B cell (primary cell): ENCODE data around the gene SYNE2. TPM values are rescaled to one million over a fixed set of nuclear protein-coding genes. Genes with fewer than 3 reads are reported as not detected.

Source experiments
- ATAC-seq: fragments of 200-7000 bp; cut with Tn5 transposase; one replicate; pipeline ENCODE4 v1.10.0; 2021; ENCODE audit warnings: low read depth, mild to moderate bottlenecking, moderate number of reproducible peaks, moderate library complexity
- CTCF ChIA-PET: fragments of 350-600 bp; sonication (Branson Sonifier 250); formaldehyde crosslinking; loops from one replicate; lab custom pipeline; 2021; ENCODE audit warnings: antibody characterized with exemption, inconsistent platforms; lab: Charles Lee
- POLR2A ChIA-PET: fragments of 350-600 bp; sonication (Branson Sonifier 250); formaldehyde crosslinking; loops from one replicate; lab custom pipeline; 2021; ENCODE audit warnings: antibody characterized with exemption; lab: Charles Lee
- DNase-seq: peaks from one replicate; pipeline ENCODE4 v3.0.0; 2013
- H2AFZ ChIP-seq: 2 replicates; pipeline ENCODE4 v1.6.1; 2012; ENCODE audit warnings: mild to moderate bottlenecking, low read depth, low read length; ENCODE audit not compliant: insufficient read depth, poor library complexity, severe bottlenecking
- H3K27ac ChIP-seq, 2 donors: 1 replicate in 1 of 2; 2 replicates in 1 of 2; pipeline ENCODE4 v1.5.1; 2012 to 2013; ENCODE audit warnings: low read length in 2 of 2, mild to moderate bottlenecking in 2 of 2, moderate library complexity in 1 of 2
- H3K27me3 ChIP-seq, 4 experiments: fragments of 200-600 bp in 1 of 4; sonication (generic) in 1 of 4; replicated peaks in 1 of 4; 1 replicate in 2 of 4; 2 replicates in 2 of 4; pipeline versions ENCODE4 v1.6.1 to v1.7.0; 2013 to 2016; ENCODE audit warnings: low read length in 3 of 4, mild to moderate bottlenecking in 2 of 4, mixed read lengths in 1 of 4, moderate library complexity in 1 of 4; ENCODE audit not compliant: insufficient read depth in 4 of 4, control insufficient read depth in 3 of 4; ENCODE audit errors: control extremely low read depth in 1 of 4
- H3K36me3 ChIP-seq, 2 experiments: replicated peaks in 1 of 2; 1 replicate in 1 of 2; 2 replicates in 1 of 2; pipeline versions ENCODE4 v1.6.1 to v1.7.1; 2013; ENCODE audit warnings: low read length in 1 of 2; ENCODE audit not compliant: insufficient read depth in 2 of 2, control insufficient read depth in 1 of 2; ENCODE audit errors: control extremely low read depth in 1 of 2, extremely low read depth in 1 of 2
- H3K4me1 ChIP-seq, 2 donors: fragments of 200-600 bp in 1 of 2; sonication (generic) in 1 of 2; 1 replicate in 1 of 2; 2 replicates in 1 of 2; pipeline versions ENCODE4 v1.5.1 to v1.6.1; 2013 to 2017; ENCODE audit warnings: low read length in 2 of 2; ENCODE audit not compliant: control insufficient read depth in 2 of 2, insufficient read depth in 2 of 2
- H3K4me2 ChIP-seq: replicated peaks from 2 replicates; pipeline ENCODE3; 2012; ENCODE audit warnings: mild to moderate bottlenecking, low read depth, low read length; ENCODE audit not compliant: poor library complexity, severe bottlenecking
- H3K4me3 ChIP-seq, 5 experiments: fragments of 200-600 bp in 1 of 5; sonication (generic) in 1 of 5; 1 replicate in 3 of 5; 2 replicates in 2 of 5; pipeline versions ENCODE4 v1.5.1 to v1.7.0; 2011 to 2016; ENCODE audit warnings: low read length in 4 of 5, mild to moderate bottlenecking in 4 of 5, low read depth in 2 of 5, control low read depth in 1 of 5, moderate library complexity in 1 of 5; ENCODE audit not compliant: insufficient read depth in 1 of 5; ENCODE audit errors: control extremely low read depth in 1 of 5, extremely low read depth in 1 of 5
- H3K79me2 ChIP-seq: fragments of 200-600 bp; sonication (generic); one replicate; pipeline ENCODE4 v1.6.0; 2016; ENCODE audit warnings: low read length; ENCODE audit not compliant: control insufficient read depth, insufficient read depth
- H3K9ac ChIP-seq: fragments of 200-600 bp; sonication (generic); 2 replicates; pipeline ENCODE4 v1.6.1; 2017; ENCODE audit warnings: mild to moderate bottlenecking, low read length, moderate library complexity
- H3K9me3 ChIP-seq, 3 donors: one replicate each; pipeline versions ENCODE4 v1.6.1 to v1.7.1; 2013; ENCODE audit warnings: low read length in 2 of 3; ENCODE audit not compliant: control insufficient read depth in 2 of 3, insufficient read depth in 1 of 3; ENCODE audit errors: control extremely low read depth in 1 of 3
- H4K20me1 ChIP-seq: 2 replicates; pipeline ENCODE4 v1.6.0; 2012; ENCODE audit warnings: mild to moderate bottlenecking, low read length; ENCODE audit not compliant: insufficient read depth, control insufficient read depth, poor library complexity, severe bottlenecking
- H3K27ac Mint-ChIP-seq: one replicate; pipeline ENCODE4 v1.8.0; 2021; ENCODE audit warnings: mixed read lengths
- H3K27me3 Mint-ChIP-seq: one replicate; pipeline ENCODE4 v1.8.0; 2021; ENCODE audit warnings: mixed read lengths
- H3K4me1 Mint-ChIP-seq: one replicate; pipeline ENCODE4 v1.8.0; 2021; ENCODE audit warnings: mixed read lengths
- H3K4me3 Mint-ChIP-seq: one replicate; pipeline ENCODE4 v1.8.0; 2021; ENCODE audit warnings: mixed read lengths
- H3K9me3 Mint-ChIP-seq: one replicate; pipeline ENCODE4 v1.8.0; 2022; ENCODE audit warnings: mixed read lengths; ENCODE audit not compliant: insufficient read depth
- EZH2 ChIP-seq: IDR thresholded peaks from 2 replicates; pipeline ENCODE4 v1.6.1; 2012; ENCODE audit warnings: borderline replicate concordance, low read depth, mild to moderate bottlenecking, moderate library complexity, low read length; ENCODE audit not compliant: insufficient read depth, poor library complexity, severe bottlenecking
- WGBS: methylation state at CpG from one replicate; pipeline ENCODE4 v1.1.5; 2013; ENCODE audit warnings: missing lambda C conversion rate; ENCODE audit not compliant: insufficient coverage; 5-methylcytosine and 5-hydroxymethylcytosine counted together
- intact Hi-C: fragments of 100-400 bp; cut with micrococcal nuclease; formaldehyde crosslinking; loops from one replicate; pipeline ENCODE4 v1.10.0; 2022
- polyA plus RNA-seq: library from polyadenylated mRNA; depleted of rRNA; stranded (reverse); fragments of >200 nt; gene quantifications from 2 replicates; pipeline ENCODE4 v1.2.3, GENCODE V29; 2012
- total RNA-seq, 2 donors: library from RNA; stranded (reverse); fragments of 120-200 nt in 1 of 2; gene quantifications; 1 replicate in 1 of 2; 2 replicates in 1 of 2; pipeline versions ENCODE4 v1.2.3 to v1.2.4, GENCODE V29; 2013 to 2022
- TF ChIP-seq, protein P1 (sequence below): fragments of 200-600 bp; IDR thresholded peaks from one replicate; pipeline ENCODE4 v1.8.0; 2022; ENCODE audit warnings: antibody characterized with exemption, mild to moderate bottlenecking

Gene SYNE2
- total and polyA plus RNA-seq, 2 donors (not counting 1 experiment from before 2014, with no cell fraction given) = 39.5 to 105 TPM

- Histone ChIP-seq H3K4me2 (no peak overlapping the region), H3K79me2 (no peaks in the 10 kb centered on the region), H3K9ac (no peak overlapping the region), H4K20me1 (no peaks in the 10 kb centered on the region), H3K9me3 (peaks cover 0 to 3% (median 0%) of the 10 kb centered on the region in 3 donors), H3K4me3 (no peak overlapping the region), H3K27me3 (no peaks in the 10 kb centered on the region), H3K36me3 (peaks cover 0 to 16% of the 10 kb centered on the region in 2 experiments), H2AFZ (no peak overlapping the region), H3K27ac (no peak overlapping the region), H3K4me1 (no peaks in the 10 kb centered on the region)
- Mint-ChIP-seq H3K4me1 (peaks cover 3% of the 10 kb centered on the region), H3K27ac (no peak overlapping the region), H3K9me3 (no peaks in the 10 kb centered on the region), H3K4me3 (no peak overlapping the region), H3K27me3 (no peaks in the 10 kb centered on the region)
- TF ChIP-seq, protein P1, sequence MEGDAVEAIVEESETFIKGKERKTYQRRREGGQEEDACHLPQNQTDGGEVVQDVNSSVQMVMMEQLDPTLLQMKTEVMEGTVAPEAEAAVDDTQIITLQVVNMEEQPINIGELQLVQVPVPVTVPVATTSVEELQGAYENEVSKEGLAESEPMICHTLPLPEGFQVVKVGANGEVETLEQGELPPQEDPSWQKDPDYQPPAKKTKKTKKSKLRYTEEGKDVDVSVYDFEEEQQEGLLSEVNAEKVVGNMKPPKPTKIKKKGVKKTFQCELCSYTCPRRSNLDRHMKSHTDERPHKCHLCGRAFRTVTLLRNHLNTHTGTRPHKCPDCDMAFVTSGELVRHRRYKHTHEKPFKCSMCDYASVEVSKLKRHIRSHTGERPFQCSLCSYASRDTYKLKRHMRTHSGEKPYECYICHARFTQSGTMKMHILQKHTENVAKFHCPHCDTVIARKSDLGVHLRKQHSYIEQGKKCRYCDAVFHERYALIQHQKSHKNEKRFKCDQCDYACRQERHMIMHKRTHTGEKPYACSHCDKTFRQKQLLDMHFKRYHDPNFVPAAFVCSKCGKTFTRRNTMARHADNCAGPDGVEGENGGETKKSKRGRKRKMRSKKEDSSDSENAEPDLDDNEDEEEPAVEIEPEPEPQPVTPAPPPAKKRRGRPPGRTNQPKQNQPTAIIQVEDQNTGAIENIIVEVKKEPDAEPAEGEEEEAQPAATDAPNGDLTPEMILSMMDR = no peak
- TF ChIP-seq EZH2 = no peak
- DNase-seq (no peak), ATAC-seq (no peak)
- intact Hi-C loops = no loop called here
- POLR2A ChIA-PET = no interaction called here
- 100% methylated on average over 1 of the region's 3 CpGs for WGBS
- CTCF ChIA-PET = interaction anchor here (1.3 kb wide), 1 partner anchor 48 kb away, joined by 3 read pairs; no protein-coding TSS in a partner anchor
These were observed 334.5 kb downstream of the SYNE2 start for GRCh38 chr14:64187331-64187730.

DNA sequence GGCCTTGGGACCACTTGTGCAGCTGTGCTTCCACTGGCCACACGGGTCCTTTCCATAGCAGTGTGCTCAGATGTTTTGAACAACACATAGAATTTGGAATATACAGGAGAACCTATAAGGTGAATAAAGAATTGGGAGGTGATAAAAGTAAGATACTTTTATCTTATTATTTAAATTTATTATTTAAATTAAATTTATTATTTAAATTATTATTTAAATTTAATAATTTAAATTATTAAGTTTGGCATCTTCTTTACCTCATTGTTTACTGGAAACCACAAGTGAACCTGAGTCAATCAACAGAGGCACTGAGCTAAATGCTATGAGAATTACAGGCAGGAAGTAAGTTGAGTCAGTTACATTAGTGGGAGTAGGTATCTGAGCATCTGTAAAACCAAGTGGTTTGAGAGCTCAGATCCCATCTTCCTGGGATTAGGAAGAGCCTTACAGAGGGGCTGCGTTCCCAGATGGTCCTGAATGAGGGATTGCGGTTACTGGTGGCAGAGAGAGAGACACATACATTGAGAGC is 338.2 kb downstream of the SYNE2 start:
- no peaks in the 10 kb centered on the region for H3K9me3 ChIP-seq
- 100% methylated on average over 2 of the region's 3 CpGs for WGBS
- peak overlapping the region; percentile 65 for H3K27ac Mint-ChIP-seq

More for the DNA sequence above, 338.2 kb downstream of the SYNE2 start:
- ChIA-PET POLR2A (no interaction called here), CTCF (interaction anchor here (1.0 to 1.5 kb wide), 4 partner anchors 11 to 45 kb away, joined by 3 to 5 read pairs (median 4); no protein-coding TSS in a partner anchor)
- H3K9ac ChIP-seq = no peak overlapping the region
- H2AFZ ChIP-seq = no peak overlapping the region
- Mint-ChIP-seq H3K9me3 (no peaks in the 10 kb centered on the region), H3K4me3 (no peak overlapping the region), H3K27me3 (no peaks in the 10 kb centered on the region), H3K4me1 (peaks cover 28% of the 10 kb centered on the region)
- no peak overlapping the region for H3K27ac ChIP-seq
- no peak for DNase-seq
- no peak overlapping the region for H3K4me3 ChIP-seq
- peaks cover 23 to 25% of the 10 kb centered on the region in 2 donors for H3K4me1 ChIP-seq
- H3K27me3 ChIP-seq = no peaks in the 10 kb centered on the region
- ATAC-seq = no peak
- H3K79me2 ChIP-seq = no peaks in the 10 kb centered on the region
- no peak overlapping the region for H3K4me2 ChIP-seq
- H4K20me1 ChIP-seq = no peaks in the 10 kb centered on the region
- intact Hi-C loops = no loop called here
- H3K36me3 ChIP-seq = peaks cover 0 to 15% of the 10 kb centered on the region in 2 experiments
- TF ChIP-seq, protein P1 = no peak
- no peak for TF ChIP-seq EZH2
